Measurements from ENCODE around the gene SULT2B1.

Gene SULT2B1

DNA sequence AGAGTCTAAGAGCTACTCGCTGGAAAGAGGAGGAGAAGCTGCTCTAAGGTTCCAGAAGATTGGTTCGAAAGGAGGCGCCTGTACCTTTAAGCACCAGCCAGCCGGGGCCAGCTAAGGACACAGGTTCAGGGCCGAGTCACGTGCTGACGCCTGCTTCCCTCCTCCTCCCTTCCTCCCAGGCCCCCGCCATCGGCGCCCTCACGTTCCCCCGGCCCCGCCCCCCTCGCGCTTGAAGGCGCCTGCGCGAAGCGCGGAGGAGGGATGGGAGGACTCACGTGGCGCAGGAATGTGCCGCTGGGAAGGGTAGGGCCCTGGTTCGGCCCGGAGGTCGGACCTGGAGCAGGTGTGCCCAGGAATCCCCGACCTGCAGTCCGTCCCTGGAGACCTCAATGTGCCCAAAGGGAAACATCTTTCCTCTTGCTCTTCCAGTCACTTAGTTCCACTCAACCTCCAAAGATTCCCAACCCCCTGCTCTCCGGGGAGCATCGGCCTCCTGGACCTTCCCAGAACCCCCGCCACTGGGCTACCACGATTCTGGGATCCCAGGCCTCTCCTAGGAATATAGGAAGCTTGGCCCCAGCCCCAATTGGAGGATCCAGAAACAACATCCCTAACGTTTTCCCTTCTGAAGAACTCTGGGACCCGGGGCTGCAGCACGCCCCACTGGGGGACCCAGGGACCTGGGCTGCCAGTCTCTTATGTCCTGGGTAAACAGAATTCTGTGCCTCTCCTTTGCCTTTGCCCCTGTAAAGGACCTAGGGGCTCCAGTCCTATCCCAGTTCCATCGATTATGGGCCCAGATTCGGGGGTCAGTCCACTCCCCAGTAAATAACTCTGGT is 82.7 kb downstream of the SULT2B1 start:
- peak; percentile 80 for DNase-seq (ENCODE audit: low spot score)

DNA sequence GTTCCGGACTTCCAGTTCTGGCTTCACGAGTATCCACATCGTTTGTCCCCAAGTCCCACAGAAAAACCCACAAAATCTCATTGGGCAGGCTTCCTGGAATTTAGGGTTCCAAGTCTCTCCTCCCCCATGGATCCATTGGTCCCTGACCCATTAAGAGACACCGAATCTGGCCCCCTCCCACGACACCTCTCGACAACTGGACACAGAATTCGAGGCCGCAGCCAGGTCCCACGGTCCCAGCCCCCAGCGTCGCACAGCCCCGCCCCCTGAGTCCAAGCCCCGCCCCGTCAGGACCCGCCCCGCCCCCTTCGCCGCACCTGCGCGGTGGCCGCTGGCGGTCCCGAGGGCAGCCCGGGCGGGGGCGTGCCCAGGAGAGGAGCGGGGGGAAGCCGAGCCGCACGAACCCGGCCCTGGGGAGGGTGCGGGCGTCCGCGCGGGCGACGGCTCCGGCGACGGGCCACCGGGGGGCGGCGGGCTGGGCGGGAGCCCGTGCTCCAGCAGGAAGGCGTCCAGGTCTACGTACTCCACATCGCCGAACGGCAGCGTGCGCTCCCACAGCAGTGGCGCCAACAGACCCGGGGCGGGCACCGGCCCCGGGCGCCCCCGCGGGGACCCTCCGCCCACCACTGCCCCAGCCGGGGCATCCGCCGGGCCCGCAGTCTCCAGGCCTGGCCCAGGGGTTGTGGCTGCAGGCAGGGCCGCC is 83.4 kb downstream of the SULT2B1 start:
- DNase-seq (ENCODE audit: low spot score) = peak; percentile 87

DNA sequence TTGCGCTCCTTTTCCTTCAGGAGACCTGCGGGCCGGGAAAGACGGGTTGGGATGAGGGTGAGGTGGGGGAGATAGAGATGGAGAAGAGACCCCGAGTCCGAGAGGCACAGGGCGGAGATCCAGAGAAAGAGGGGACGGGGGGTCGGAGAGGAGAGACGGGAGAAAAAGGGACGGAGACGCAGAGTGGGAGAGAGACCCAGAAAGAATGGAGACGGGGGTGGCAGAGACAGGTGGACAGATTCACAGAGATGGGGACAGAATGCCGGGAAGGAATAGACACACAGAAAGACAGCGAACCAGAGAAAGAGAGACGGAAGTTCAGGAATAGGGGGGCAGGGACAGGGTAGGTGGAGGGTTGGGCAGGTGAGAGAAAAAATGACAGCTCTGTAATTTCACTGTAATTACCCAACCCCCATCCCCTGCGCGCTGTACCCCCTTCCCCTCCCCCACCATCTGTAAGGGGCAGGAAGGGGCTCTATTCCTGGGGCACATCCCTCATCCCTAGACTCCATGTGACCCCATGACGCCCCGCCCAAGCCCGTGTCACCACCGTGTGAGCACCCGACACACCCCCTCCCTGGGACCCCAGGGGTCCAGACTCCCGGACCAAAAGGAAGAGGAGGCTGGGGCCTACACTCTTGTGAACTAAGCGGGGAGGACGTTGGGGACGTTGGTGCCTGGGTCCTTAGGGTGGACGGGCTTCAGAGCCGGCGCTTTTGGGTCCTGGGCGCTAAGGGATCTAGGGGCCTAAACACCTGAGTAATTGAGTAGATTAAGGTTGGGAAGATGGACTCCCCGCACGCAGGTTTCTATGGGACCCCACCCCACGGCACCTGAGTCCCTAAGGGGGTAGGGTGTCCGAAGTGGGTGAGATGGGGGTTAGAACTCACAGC is 84.2 kb downstream of the SULT2B1 start:
- DNase-seq (ENCODE audit: low spot score) = no peak

DNA sequence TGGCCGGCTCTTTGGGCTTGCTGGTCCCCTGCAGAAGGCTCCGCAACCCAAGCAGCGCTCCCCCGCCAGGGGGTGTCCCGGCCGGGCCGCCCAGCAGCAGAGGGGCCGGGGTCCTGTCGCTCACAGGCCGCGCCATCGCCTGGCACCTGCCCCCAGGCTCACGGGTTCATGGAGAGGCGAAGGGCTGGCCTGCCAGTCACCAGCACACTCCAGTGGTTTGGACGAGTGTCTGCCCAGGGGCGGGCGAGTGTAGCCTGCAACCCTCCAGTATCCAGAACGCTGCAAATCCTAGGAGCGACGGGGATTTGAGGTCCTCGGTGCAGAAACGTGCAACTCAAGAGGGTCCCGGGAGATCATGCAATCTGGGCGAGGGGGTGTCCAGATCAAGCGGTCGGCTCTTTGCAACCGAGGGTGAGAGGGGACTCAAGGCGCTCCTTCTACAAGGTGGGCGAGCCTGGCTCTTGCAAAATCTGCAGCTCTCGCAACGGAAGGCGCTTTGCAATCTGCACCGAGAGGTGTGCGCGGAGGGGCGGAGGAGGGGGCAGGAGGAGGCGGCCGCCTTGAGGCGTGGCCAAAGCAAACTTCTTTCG is 85.0 kb downstream of the SULT2B1 start, which contains the start of gene DBP:
Gene DBP, minus strand, starts transcription at position 521 of the 590 bp plus-strand sequence. Its CDS starts 385 bp downstream, at position 136.
- DNase-seq (ENCODE audit: low spot score) = no peak

DNA sequence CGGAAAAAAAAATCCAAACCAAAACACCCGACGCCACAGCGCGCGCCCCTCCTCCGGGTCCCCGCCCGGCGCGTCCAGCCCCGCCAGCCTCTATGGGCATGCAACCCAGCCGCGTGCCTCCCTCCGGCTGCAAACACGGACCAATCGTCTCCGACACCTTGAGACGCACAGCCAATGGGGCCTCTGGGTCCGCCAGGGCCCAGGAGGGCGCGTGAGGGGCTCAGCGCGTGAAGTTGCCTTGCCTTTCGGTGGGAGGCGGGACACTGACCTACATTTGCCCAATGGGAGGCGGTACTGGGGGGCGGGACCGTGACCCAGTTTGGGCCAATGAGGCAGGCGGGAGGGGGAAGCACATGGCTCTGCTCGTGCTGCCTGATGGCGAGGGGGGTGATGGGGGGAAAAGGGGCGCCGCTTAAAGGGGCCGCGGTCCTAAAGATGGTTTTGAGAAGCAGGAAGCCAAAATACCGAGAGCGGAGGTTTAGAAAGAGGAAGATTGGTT is 85.5 kb downstream of the SULT2B1 start:
- peak; percentile 98 for DNase-seq (ENCODE audit: low spot score)

DNA sequence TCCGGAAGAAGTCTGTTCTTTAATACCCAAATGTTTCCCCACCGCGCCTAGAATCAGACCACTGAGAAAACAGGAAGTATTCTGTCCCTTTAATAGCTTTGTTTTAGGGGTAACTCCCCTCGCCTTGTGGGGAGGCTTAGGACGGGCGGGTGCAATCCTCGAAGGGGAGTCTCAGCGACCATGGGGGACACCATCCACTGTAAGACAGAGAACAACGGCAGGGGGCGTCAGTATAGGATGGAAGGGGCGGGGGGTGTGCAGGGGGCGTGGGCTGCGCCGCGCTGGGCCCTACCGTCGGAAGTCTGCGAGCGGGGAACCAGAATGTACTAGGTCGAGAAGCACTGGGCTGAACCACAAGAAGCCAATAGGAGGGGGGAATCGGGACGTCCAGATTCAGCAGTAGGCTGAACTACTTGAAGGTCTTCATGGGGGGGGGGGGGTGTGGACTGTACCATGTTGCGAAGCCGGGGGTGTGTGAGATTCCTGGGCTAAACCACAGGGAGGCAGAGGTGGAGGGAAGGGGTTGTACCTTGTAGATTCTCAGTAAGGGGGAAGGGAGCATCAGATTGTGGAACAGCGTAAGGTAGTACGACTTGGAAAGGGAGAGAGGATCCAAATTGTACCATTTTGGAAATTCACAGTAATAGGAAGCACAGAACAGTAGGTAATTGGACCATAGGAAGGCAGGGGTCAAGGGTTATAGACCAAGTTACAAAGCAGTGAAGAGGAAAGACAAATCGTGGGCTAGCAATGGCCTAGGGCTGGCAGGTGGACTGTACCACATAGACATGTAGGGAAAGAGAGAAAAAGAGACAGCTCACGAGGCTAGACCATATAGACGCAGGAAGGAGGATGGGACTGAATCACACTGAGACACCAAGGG is 86.2 kb downstream of the SULT2B1 start:
- peak; percentile 92 for DNase-seq (ENCODE audit: low spot score)

DNA sequence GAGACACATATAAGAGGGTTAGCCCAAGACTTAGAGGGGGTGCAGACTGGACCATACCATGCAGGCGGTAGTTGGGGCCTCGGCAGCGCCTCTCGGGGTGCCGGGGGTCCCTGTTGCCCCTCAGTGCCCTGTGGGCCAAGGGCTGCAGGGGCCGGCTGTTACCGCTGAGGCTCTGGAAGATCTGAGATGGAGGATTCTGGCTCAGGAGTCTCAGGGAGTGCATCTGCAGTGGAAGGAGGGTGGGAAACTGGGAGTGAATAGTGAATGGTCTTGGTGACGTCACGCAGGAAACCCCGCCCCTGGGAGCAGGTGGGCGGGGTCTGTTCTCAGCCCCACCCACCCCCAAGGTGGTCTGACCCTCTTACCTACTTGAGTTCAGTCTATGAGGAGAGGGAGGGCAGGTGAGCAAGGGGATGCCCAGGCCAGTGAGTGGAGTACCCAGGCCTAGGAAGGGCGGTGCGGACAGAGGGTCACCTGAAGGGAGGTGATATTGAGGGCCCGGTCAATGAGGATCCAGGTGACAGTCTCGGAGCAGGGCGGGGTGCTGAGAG is 86.9 kb downstream of the SULT2B1 start:
- DNase-seq (ENCODE audit: low spot score) = no peak

DNA sequence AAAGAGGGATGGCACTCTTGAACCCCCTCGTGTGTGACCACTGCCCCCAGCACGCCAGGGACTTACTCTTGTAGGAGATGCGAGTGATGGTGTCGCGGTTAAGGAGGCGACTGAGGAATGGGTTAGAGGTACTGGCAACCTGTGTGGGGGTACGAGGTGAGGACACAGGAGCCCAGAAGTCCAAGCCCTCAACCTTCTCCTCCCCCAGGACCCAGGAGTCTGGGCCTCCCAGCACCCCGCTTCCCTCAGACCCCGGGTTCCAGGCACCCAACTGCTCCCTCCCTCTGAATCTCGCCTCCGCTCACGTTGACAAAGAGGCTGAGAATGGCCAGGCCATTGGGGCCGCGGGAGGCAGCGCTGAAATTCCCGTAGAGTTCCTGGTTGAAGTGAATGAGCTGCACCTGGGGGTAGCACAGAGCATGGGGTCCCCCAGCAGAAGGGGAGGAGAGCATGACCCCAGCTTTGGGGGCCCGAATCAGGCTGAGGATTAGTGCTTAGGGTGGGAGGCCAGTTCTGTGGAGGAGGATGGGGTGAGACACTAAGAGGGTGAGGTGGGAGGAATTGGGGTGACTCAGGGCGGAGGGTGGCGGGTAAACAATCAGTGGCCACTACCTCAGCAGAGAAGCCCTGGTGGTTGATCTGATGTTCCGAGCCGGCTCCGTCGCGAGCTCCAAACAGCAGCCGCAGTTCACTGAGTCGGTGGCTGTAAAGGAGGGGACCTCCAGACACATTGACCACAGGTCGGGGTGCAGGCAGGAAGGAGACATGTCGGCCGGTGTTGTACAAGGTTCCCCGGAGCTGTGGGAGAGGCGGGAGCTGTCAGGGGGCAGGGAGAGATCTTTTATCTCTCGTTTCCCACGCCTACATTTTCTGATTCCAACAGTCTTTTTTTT is 87.8 kb downstream of the SULT2B1 start:
- no peak for DNase-seq (ENCODE audit: low spot score)

DNA sequence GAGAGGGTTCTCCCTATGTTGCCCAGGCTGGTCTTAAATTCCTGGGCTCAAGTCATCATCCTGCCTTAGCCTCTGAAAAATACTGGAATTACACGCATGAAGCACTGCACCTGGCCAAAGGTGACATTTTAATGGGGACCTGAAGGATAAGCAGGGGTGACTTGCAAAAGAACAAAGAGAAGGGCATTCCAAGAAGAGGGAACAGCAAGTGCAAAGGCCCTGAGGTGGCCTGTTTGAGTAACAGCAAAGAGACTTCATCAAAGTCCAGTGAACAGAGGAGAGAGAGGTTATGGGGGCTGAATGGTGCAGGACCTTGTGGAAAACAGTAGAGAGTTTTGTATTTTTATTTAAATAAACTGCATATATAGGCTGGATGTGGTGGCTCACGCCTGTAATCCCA is 89.9 kb downstream of the SULT2B1 start:
- DNase-seq (ENCODE audit: low spot score) = no peak

DNA sequence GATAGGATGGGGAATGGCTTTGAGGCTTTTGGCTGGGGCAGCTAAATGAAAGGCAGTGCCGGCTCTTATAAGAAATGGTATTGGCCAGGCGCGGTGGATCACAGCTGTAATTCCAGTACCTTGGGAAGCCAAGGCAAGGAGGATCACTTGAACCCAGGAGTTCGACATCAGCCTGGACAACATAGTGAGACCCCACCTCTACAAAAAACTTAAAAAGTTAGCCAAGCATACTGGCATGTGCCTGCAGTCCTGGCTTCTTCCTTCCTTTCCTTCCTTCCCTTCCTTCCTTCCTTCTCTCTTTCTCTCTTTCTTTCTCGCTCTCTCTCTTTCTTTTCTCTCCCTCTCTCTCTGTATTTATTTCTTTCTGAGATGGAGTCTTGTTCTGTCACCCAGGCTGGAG is 90.9 kb downstream of the SULT2B1 start:
- DNase-seq (ENCODE audit: low spot score) = no peak

DNA sequence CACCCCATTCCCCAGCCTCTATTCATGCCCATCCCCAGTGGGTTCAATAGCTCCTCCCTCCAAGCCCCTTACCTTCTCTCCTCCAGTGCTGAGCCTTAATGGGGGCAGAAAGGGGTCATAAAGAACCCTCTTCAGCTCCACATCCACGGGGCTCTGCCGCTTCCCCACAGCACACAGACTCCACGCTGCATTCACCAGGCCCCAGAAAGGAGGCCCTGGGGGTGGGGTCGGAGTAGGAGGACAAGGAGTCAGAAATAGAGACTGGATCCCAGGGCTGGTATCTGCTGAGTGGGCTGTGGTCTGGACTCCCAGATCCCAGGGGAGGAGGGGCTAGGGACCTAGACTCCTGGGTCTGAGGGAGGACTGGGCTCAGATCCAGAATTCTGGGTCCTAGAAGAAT is 92.4 kb downstream of the SULT2B1 start:
- DNase-seq (ENCODE audit: low spot score) = no peak

DNA sequence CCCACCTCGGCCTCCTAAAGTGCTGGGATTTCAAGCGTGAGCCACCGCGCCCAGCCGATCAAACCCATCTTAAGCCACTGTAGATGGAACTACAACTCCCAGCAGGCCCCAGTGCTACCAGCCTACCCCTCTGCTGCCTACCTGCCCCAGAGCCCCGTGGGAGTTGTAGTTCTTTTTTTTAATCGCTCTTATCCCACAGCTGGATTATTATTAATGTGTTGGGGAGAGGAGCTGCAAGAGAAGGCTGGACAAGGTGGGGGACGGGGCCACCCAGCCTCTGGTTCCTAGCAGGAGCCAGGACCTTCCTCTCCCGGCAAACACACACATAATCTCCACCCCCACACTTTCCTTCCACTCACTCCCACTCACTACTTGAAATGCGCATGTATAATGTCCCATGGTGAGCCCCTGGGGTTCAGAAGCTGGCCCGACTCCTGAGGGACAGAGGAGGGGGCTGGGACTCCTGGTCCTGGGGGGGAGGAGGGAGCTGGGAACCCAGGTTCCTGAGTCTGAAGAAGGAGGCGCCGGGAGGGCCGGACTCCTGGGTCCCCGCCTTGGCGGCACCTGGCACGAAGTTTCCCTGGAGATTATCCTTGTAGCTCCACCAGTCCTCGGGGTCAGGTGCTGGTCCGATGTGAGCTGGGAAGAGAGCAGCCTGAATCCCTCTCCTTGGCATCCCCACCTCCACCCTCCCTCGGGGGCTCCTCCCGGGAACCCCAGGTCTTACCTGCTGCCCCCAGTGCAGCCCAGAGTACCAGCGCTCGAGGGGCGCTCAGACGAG is 93.1 kb downstream of the SULT2B1 start:
- DNase-seq (ENCODE audit: low spot score) = peak; percentile 72

DNA sequence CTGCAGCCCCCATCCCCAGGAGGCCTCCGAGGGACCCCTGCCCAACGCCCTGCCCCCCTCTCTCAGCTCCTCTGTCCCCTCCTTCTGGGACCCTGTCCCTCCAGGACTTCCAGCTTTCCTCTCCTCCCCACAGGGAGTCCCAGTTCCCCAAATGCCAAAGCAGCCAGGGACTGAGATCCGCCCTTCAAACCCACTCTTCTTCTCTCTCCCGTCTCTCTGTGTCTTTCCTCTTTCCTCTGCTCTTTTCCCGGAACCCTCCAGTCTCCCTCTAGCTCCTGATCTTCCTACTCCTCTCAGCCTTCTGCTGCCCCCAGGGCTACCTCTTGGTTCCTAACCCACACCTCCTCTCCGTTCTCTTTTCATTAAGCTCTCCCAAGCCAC is 93.6 kb downstream of the SULT2B1 start:
- DNase-seq (ENCODE audit: low spot score) = no peak

DNA sequence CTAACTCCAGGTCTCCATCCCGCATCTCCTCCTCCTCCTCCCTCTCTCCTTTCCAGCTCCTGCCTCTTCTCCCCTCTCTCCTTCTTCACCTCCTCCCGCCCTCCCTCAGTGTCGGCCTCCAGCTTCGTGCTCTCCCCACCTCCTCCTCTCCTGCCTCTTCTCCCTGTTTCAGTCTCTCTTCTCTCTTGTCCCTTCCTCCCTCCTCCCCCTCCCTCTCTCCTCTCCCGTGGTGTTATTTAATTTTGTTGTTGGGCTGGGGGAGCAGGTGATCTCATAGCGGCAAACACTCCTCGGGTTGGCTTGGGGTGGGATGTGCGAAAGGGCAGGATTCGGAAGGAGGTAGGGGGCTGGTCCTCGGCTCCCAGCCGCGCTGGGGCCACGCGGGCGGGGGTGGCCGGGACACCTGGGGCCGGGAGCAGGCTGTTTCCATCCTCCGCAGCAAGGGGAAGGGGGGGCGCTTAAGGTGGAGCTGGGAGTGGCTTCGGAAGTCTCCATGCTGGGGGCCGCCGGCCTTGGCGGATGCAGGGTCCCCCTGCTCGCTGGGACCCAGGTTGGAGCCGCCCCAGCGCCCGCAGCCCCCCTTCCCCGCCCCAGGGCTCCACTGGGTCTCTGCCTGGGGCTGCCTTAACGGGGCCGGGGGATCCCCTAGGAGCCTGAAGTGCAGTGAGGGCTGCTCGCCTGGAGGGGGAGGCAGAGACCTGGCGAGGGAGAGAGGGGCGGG is 94.2 kb downstream of the SULT2B1 start, which contains the start of gene CA11:
Gene CA11, minus strand, starts transcription at position 187 of the 721 bp plus-strand sequence. CDS start 555 bp downstream, outside the sequence.
- peak; percentile 90 for DNase-seq (ENCODE audit: low spot score)

DNA sequence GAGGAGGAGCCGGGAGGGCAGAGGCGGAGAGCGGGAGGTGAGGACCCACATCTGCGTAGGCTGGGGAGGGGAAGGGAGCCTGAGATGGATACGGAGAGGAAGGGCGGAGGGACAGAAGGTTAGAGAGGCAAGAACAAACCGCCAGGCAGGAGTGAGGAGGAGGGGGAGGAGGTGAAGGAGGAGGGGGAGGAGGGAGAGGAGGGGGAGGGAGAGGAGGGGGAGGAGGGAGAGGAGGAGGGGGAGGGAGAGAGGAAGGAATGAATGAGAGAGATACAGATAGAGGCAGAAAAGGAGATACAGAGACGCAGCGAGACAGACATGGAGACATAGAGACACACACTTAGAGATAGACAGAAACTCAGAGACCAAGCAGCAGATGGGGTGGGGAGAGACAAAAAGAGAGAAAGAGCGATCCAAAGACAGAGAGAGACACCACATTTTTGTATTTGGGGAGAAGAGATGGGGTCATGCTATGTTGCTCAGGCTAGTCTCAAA is 94.8 kb downstream of the SULT2B1 start:
- DNase-seq (ENCODE audit: low spot score) = no peak

DNA sequence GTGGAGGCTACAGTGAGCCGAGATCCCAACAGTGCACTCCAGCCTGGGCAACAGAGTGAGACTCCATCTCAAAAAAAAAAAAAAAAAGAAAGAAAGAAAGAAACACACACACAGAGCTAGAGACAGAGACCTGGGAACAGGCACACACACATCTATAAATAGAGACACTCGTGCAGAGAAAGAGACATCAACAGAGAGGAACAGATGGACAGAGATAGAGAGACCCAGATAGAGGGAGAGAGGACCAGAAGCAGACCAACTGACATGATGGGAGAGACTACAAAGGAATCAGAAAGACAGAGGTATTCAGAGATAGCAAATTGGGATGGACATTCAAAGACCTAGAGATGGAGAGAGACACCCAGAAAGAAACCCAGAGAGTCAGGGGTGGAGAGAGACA is 96.2 kb downstream of the SULT2B1 start:
- no peak for DNase-seq (ENCODE audit: low spot score)

All from germinal center (tissue), 1 donor.